Activated gamma-delta T cell treated with Interleukin-2 at 50 U/mL for 16 hours (primary cell): ENCODE results near the gene MORN5.

ENCODE experiments used
- DNase-seq: peaks from one replicate; pipeline ENCODE4 v3.0.0-alpha.2; 2020

The MORN5 gene

DNA sequence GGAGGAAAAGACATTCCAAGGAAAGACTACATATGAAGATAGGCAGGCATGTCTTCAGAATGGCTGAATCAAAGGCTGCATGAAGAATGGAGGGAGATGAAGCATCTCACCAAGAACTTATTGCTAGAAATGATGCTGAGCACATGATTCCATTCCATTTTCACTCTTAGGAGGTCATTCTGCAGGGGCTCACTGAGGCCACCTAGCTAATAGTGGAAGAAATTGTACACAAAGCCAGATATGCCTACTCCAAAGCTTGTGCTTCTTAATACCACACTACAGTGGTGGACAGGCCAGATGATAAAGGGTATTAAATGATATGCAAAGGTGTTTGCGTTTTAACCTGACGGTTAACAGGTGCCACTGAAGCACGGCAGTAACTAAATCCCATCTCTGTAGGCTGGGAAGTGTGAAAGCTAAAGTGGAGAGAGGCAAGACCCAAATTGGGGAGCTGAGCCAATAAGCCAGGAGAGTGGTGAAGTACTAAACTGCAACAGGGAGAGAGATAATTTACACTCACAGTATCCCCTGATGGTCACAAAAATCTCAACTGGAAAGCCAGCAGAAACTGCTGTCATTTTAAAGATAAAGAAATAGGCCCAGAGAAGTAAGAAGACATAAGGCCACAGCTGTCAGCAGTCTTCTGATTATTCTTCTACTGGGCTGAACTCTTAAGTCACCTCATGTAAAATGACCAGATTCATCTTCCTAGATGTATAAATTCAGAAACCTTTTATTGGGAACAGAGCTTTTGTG is 14.7 kb upstream of the MORN5 start:
- DNase-seq: no peak

DNA sequence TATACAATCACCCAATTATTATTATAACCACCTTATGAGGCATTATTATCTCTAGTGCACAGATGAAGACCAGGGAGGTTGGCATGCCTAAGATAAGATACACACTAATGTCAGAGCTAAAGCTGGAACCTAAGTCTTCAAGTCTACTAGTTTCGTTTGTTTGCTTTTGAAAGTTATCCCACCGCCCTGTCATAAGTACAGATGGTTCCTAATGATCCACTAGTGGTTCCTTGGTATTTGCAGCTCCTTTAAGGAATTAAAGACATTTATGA is 14.2 kb upstream of the MORN5 start:
- DNase-seq: no peak

DNA sequence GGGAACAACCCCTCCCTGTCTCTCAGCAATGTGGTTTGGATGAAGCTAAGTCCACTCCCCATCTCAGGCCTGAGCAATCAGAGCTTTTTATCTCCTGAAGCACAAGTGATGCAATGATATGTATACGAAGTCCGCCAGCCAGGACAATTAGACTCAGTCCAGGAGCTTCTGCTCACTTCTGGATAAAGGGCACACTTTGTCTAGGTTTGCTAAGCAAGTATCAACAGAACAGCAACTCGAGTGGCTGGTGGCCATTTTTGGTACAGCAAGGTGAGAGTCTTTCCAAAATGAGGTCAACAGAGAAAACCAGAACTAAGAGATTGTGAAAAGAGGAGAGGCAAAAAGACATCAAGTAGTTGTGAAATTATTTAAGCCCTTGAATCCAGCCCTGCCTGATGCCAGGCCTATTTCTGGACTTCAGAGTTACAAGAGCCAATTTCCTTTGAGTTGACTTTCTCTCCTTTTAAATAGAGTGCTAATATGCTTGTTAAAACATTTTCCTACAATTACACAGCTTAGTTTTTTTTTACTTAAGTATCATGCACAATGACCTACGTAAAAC is 8.4 kb upstream of the MORN5 start:
- no peak for DNase-seq

DNA sequence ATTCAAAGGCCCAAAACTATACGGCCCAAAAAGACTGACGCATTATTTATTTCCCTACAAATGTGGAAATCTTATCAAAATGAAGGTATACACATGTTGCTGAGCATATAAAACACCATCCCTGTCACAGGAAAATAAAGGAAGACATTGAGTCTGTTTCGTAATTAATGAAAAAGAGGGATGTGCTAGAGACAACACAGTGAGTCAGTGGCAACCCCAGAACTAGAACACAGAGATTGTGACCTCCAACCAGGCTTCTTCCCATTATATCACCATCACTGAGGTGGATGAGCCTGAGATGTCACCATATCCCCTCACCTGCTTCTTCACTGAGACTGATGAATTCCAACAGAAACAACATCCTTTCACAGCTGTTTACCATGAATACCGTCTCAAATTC is 3.9 kb upstream of the MORN5 start:
- no peak for DNase-seq

DNA sequence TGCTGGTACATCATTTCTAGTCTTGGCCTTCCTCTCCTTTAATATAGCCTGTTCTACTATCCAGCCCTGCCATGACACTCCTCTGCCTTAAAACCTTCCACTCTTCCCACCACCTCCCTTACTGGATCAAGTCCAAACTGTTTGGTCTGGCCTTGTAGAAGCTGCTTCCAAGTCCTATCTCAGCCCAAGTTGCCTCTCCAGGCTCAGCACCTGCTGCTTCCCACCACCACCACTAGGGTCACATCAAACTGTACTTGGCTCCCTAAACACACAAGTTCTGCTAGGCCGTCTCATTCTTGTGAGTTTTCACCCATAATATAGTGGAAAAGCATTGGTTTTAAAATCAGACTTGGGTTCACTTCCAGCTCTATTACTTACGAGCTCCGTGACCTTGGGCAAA is 1.5 kb upstream of the MORN5 start:
- no peak for DNase-seq

DNA sequence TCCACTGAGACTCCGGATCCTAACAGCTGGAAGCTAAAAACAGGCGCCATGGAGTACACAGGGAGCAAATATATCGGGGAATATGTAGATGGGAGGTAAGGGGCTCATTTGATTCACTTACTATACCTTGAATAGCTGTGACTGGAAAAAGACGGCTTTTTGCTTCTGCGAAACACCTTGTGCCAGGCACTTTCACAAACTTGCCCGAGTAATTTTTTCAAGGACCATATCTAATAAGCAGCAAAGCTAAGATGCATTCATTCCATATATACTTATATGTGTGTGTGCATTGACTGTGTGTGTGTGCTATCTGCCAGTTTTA is 178 bp downstream of the MORN5 start:
- DNase-seq: no peak

DNA sequence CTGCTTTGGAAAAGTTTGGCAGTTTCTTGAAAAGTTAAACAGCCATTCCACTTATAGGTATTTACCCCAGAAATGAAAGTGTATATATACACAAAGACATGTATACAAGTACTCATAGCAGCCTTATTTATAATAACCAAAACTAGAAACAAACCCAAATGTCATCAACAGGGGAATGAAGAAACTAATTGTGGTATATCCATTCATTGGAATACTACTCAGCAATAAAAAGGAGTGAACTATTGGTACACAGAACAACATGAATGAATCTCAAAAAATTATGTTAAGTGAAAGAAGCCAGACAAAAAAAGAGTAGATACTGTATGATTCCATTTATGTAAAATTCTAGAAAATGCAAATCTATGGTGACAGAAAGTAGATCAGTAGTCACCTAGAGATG is 2.7 kb downstream of the MORN5 start:
- no peak for DNase-seq

DNA sequence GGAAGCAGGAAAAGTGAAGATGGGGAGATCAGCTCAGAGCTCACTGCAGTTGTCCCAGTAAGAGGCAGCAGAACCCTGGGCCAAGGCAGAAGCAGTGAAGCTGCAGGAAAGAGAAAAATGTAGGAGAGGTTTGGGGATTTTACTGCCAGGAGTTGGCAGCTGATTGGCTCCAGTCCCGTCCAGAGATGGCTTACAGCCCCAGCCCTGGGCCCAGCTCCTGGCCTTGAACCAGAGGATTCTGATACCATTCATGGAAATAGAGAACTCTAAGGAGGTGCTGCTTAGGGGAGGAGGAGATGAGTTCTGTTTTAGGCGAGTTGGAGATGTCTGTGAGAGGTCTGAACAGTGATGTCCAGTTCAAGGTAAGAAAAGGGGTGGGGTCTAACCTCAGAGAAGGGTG is 4.6 kb downstream of the MORN5 start:
- no peak for DNase-seq

DNA sequence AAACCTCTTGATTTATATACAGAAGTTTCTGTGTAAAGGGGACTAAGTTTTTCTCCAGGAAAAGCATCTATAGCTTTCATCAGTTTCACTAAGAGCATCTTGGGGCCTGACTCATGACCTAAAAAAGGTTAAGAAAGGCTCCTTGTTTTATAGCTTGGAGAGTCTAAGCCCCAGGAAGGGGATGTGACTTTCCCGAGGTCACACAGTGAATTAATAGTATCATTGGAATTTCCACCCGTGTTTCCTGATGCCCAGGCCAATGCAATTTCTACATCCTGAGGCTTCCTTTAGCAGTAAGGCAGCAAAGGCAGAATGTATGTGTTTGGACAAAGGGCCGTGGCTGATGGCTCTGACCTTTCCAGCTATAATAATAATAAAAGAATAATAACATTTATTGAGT is 8.6 kb downstream of the MORN5 start:
- no peak for DNase-seq

DNA sequence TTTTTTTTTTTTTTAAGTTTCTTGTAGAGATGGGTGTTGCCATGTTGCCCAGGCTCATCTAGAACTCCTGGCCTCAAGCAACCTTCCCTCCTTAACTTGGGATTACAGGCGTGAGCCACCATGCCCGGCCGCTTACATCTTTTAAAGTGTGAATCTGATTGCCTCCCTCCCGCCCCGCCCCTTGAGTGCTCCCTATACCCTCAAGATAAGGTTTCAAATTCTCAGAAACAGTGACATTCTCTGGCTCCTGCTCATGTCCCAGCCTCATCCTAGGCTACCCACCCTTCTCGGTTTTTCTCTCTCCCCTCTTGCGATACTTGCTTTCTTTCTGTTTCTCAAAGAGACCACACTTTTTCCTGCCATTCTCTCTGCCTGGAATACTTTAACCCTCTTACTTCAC is 12.4 kb downstream of the MORN5 start:
- DNase-seq: no peak

DNA sequence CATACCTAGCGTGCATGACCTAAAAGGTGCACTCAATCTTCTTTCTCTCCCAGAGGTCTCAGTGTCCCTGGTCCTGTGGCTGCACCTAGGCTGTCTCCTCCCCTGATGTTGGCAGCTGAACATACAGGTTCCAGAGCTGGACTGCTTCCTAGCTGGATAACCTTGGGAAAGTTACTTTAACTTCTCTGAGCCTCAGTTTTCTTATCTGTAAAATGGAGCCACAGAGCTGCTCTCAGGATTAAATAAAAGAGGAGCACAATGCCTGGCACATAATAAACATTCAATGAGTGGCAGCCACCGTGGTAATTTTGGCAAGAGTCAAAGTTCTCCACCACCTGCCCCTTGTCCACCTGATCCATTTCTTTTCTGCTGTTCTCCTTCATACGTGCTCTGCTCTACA is 14.0 kb downstream of the MORN5 start:
- DNase-seq: no peak

DNA sequence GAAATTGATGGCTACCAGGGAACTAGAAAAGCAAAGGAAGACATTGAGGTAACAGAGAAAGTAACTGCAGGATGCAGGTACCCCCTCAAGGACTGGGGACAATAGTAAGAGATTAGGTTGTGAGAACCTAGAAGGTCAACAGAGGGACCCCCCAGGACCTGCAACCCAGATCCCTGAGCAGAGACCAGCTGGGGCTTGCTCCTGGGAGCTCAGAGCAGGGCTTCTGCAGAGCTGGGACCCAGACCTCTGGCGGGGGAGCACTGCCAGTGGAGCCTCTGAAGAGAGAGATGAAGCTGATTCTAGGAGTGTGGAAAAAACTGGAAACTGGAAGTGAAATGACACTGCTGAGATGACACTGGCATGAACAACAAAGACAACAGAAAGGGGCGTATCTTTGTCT is 17.2 kb downstream of the MORN5 start:
- no peak for DNase-seq

DNA sequence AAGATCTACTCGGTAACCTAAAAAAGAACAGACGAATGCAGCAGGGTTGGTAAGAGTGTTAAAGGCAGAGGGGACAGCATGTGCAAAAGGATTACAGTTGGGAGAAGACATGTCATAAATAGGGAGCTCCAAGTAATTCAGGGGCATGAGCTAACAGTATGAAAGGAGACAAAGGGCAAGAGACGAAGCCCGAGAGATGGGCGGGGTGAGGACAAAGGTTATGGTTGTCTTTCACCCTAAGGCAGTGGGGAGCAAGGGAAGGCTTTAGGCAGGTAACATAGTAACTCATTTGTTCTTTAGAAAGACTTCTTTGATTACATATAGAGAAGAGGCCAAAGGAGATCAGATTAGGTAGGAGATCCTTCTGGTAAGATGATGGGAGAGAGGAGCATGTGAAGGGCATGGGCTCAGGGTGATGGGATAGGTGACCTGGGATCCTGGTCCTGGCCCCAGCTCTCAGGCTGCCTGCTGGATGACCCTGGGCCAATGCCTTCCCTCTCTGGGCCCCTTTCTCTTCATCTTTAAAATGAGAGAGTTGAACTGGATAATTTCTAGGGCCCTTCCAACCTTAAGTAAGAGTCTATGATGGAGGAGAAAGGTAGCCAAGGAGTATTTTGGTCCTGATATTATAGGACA is 19.5 kb downstream of the MORN5 start:
- DNase-seq: no peak

DNA sequence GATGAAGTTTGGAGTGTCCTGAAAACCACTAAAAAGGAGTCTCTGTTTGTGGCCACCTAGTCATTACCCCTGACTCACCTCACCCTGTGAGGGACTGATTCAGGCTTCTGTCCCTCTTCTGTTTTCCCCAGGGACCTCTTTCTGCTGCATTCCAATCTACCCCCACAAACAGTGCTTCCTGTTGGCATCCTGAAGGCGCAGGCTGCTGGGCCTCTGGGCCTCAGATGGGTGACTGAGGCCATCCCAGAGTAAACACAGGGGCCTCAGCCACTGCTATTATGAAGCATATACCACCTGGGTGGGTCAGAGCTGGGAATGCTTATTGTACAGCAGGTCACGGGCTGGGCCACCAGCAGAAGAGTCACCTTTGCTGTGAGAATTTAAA is 20.0 kb downstream of the MORN5 start:
- no peak for DNase-seq

DNA sequence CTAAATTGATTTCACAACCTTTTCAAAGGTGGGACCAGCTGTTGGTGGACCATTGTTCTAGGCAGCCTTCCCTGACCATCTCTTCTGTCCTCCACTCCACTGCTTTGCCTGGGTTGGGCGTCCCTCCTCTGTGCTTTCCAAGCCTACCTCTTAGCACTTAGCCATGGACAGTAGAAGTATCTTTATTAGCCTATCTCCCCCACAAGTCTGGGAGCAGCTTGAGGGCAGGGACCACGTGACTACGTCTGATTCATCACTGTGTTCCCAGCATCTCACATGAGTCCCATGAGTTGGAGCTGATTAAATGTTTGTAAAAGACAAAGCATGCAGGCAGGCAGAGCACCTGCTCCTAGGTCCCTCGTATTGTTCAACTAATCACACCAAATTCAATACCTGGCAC is 20.9 kb downstream of the MORN5 start:
- DNase-seq: no peak

DNA sequence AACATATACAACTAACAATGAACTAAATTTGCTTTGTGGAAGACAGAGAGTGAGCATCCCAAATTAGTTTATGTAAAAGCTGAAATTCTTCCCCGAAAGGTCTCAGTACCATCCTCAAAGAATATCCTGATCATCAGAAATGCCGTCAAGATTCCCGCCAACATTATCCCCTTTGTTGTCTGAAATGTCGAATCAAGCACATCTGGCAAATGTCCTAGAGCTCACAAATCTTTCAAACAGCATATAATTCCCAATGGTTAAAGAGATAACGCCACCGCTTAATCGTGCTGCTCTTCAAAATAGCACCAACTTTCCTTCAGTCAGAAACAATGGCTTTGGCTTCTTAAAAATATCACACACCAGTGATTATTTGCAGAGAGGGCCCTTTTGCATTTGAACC is 23.8 kb downstream of the MORN5 start:
- no peak for DNase-seq

DNA sequence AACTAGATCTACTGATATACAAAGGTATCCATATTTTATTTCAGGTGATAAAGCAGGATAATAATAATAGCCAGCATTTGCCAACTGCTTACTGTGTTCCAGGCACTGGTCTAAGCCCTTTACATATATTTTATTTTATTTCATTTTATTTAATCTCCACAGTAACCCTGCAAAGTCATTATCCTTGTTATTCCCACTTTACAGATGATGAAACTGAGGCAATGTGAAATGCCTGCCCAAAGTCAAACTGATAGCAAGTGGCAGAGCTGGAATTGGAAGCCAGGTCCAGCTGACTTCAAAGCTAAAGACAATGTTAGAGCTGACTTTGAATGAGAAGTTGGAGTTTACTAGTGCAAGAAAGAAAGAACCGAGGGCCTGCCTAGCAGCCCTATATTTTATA is 24.8 kb downstream of the MORN5 start:
- DNase-seq: no peak

DNA sequence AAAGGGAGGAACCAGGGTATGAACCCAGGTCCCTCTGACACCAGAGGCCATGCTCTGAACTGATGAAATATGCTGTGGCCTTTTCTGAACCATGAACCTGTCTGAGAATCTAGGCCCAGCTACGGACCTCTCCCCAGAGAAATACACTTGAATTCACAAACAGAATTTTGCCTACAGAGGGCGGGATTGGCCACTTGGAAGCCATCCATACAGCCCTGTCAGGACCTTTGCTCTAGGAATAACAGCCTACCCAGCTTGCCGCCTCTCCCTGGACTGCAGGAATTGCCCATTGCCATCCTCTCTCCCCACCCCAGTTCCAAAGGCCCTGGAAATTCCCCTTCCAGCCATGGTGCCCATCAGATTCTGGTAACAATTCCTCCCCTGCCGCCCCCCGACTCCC is 26.6 kb downstream of the MORN5 start:
- no peak for DNase-seq

DNA sequence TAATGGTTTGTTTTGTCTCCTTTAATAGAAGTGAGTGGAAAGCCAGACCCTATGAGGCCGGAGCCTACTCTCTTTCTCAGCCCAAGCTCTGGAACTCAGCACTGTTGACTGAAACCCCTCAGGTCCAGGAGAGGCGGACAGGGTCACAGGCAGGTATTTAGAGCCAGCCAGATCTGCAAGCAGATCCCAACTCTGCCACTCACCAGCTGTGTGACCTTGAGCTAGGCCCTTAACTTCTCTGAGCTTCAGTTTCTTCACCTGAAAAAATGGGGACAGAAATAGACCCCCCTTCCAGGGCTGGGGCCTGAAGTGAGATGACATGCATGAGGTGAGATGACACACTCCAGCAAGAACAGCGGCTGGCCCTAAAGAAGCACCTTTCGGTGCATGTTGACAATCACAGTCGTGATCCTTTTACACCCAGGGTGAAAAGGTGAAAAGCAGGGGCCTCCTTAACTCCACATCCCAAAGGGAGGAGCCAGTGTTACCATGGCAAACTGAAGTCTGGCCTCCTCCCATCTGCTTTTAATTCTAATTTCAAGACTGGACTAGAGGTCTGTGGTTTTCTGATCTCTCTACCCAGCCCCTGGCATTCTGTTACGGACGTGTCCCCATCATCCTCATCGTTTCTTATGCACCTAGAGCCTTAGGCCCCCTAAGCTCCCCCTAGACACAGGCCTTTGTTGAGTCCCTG is 27.2 kb downstream of the MORN5 start:
- DNase-seq: no peak

DNA sequence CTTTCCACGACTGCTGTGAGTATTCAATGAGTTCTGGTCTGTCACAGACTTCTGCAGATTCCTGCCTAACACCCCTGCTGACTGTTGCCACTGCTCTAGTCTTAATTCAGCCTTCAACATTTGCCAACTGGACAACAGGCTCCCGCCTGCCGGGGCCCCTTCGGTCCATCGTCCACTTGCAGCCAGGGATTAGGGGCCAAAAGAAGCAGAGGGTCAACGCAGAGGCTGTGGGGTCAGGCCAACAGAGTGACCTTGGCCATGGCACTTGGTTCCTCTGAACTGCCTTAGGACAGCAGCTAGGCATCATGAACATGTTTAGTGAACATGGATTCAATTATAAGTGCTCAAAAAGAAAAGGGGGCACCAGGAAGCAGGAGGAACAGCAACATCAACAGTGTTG is 28.7 kb downstream of the MORN5 start:
- DNase-seq: no peak

DNA sequence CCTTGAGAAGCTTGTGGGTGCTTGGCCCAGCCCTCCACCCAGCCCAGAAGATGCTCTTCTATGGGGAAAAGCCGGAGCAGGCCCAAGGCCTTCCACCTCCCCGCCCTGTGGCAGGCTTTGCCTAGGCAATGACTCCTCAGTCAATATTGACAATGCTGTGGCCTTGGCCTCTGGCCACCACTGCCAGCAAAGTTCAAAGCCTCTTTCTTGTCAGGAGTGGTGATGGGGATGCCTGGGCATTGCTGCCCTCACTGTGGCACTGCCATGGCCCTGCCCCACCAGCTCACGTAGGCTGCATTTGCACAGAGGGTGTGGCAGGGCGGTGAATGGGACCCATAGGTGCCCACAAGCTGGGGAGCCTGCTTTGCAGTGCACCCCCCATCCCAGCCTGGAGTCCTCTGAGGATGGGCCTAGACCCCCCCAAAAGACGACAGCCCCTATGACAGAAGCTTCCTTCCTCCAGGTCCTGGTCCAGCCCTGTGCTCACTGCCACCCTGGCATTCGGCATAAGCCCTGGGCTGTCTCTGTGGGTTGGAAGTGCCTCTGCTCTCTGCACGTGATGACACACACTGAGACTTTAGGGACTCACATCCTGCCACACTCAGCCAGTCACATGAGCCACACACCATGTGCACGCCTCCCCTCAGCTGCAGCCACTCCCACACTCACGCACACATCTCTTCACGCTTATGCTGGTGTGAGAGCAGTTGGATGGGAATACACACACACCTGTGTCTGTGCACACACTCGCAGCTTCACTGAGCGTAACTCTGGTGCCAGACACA is 31.1 kb downstream of the MORN5 start:
- DNase-seq: no peak

DNA sequence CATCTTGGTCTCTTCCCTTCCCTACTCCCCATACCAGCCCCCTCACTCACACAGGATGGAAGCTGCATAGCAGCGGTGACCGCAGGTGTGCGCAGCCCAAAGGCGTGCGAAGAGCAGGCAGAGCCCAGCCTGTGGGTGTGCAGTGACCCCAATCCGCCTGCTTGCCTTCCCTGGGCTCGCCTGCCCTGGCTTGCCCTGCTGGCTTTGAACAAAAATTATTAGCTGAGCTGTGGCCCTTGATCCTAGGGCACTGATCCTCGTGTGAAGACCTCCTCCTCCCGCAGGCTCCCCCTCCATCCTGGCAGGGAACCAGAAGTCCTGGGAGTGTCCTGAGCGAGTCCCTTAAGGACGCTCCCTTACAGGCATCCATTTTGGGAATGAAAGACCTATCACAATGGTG is 31.9 kb downstream of the MORN5 start:
- DNase-seq: no peak

DNA sequence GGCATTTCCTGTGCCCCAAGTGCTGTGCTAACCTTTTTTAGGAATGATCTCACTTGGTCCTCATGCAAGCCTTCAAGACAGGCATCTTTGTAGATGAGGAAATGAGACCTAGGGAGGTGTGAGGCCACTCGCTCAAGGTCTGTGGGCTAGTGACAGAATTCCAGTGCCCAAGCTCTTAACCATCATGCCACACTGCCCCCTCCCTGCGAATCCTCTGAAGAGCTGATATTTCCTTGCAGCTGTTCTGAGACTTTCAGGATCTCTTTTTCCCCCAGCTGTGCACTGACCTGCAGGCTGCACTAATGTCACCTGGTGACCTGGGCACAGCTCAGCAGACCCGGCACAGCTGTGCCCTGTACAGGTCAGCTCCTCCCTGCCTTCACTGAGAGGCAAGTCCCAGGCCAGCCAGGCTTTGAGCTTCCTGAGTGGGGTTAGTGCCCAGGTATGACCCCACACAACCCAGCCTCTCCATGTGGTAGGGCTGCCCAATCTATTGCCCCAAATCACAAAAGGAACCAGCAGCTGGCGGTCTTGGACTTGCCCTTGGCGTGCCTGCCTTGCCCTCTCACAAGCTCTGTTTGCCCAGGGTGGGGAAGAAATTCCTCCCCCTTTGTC is 32.7 kb downstream of the MORN5 start:
- no peak for DNase-seq
